GM12878 (cell line): ENCODE data around the gene ANXA9. TPM values are rescaled to one million over a fixed set of nuclear protein-coding genes. Genes with fewer than 3 reads are reported as not detected.

ENCODE experiments used
- ATAC-seq: fragments of 200-7000 bp; cut with Tn5 transposase; 3 replicates; pipeline ENCODE4 v1.9.1; 2020; ENCODE audit warnings: mild to moderate bottlenecking, moderate library complexity
- BruUV-seq: library from RNA; stranded (reverse); fragments of 400-500 nt; replicated peaks from 2 replicates; lab custom pipeline; 2021; lab: Mats Ljungman, UMichigan
- CTCF ChIA-PET: fragments of 300-600 bp; sonication (Branson Sonifier 250); formaldehyde crosslinking; extraction: SDS; loops from one replicate; lab custom pipeline; 2021; ENCODE audit warnings: inconsistent platforms; lab: Yijun Ruan, JAX
- POLR2A ChIA-PET: fragments of 350-600 bp; formaldehyde crosslinking; extraction: SDS; loops from one replicate; lab custom pipeline; 2021; ENCODE audit warnings: inconsistent platforms; lab: Charles Lee
- RAD21 ChIA-PET: fragments of 300-600 bp; sonication (Branson Sonifier 250); formaldehyde crosslinking; loops from one replicate; lab custom pipeline; 2023; ENCODE audit warnings: antibody characterized with exemption; ENCODE audit not compliant: unreplicated experiment; lab: Charles Lee
- SMC1A ChIA-PET: fragments of 300-600 bp; sonication (Branson Sonifier 250); formaldehyde crosslinking; loops from one replicate; lab custom pipeline; 2023; ENCODE audit not compliant: unreplicated experiment, uncharacterized antibody; lab: Charles Lee
- DNase-seq: peaks from one replicate; pipeline ENCODE4 v3.0.0-alpha.2; 2011; ENCODE audit warnings: low read depth, low spot score
- FAIRE-seq: peaks from 3 replicates; lab custom pipeline; 2011; peaks lifted over from hg19 to GRCh38; lab: Jason Lieb, UNC
- H2AFZ ChIP-seq: 2 replicates; pipeline ENCODE4 v1.6.0; 2011; ENCODE audit warnings: low read depth, low read length, control low read depth; ENCODE audit not compliant: control insufficient read depth
- H3K27ac ChIP-seq: 2 replicates; pipeline ENCODE4 v1.5.1; 2011; ENCODE audit warnings: control low read depth; ENCODE audit not compliant: control insufficient read depth, insufficient read depth
- H3K27me3 ChIP-seq, 2 experiments: replicated peaks in 1 of 2; 2 replicates each; pipeline versions ENCODE4 v1.6.0 to v1.6.1; 2011; ENCODE audit warnings: low read length in 1 of 2; ENCODE audit not compliant: control insufficient read depth in 2 of 2, insufficient read depth in 2 of 2
- H3K36me3 ChIP-seq, 2 experiments: 2 replicates each; pipeline ENCODE4 v1.5.1; 2011; ENCODE audit warnings: low read length in 1 of 2; ENCODE audit not compliant: control insufficient read depth in 2 of 2, insufficient read depth in 2 of 2
- H3K4me1 ChIP-seq: 2 replicates; pipeline ENCODE4 v1.6.1; 2011; ENCODE audit warnings: mild to moderate bottlenecking, low read length, moderate library complexity, mixed read lengths; ENCODE audit not compliant: control insufficient read depth, insufficient read depth
- H3K4me2 ChIP-seq: 2 replicates; pipeline ENCODE4 v1.6.0; 2011; ENCODE audit warnings: control low read depth; ENCODE audit not compliant: control insufficient read depth, insufficient read depth
- H3K4me3 ChIP-seq: fragments of 200-600 bp; sonication (generic); 2 replicates; pipeline ENCODE4 v1.5.1; 2016
- H3K79me2 ChIP-seq: 2 replicates; pipeline ENCODE4 v1.6.0; 2011; ENCODE audit warnings: low read length; ENCODE audit not compliant: control insufficient read depth, insufficient read depth
- H3K9ac ChIP-seq: 2 replicates; pipeline ENCODE4 v1.8.0; 2011; ENCODE audit warnings: low read length, control low read depth, mixed read lengths; ENCODE audit not compliant: control insufficient read depth, insufficient read depth
- H3K9me3 ChIP-seq: replicated peaks from 3 replicates; pipeline ENCODE4 v1.5.1; 2011; ENCODE audit warnings: mild to moderate bottlenecking, low read length; ENCODE audit not compliant: control insufficient read depth, insufficient read depth
- H4K20me1 ChIP-seq: 2 replicates; pipeline ENCODE4 v1.6.0; 2011; ENCODE audit not compliant: control insufficient read depth, insufficient read depth
- GATAD2B ChIP-seq: fragments of 450-650 bp; conservative IDR thresholded peaks from 2 replicates; pipeline ENCODE4 v1.6.1; 2017; ENCODE audit warnings: low read depth, mild to moderate bottlenecking, moderate library complexity
- HDAC6 ChIP-seq: fragments of 200-600 bp; sonication (generic); IDR thresholded peaks from one replicate; pipeline ENCODE4 v1.8.0; 2017; ENCODE audit warnings: antibody characterized with exemption; ENCODE audit not compliant: unreplicated experiment
- IKZF1 ChIP-seq: fragments of 450-650 bp; conservative IDR thresholded peaks from 2 replicates; pipeline ENCODE4 v1.6.1; 2017; ENCODE audit warnings: antibody characterized with exemption, mild to moderate bottlenecking
- RUNX3 ChIP-seq: IDR thresholded peaks from 2 replicates; pipeline ENCODE4 v1.6.1; 2012; ENCODE audit warnings: low read length, inconsistent platforms
- SREBF1 ChIP-seq: IDR thresholded peaks from 2 replicates; pipeline ENCODE4 v1.6.1; 2012; ENCODE audit warnings: mild to moderate bottlenecking, low read length
- YY1 ChIP-seq: IDR thresholded peaks from 2 replicates; pipeline ENCODE4 v1.6.1; 2011; ENCODE audit warnings: low read depth, mild to moderate bottlenecking, low read length
- ZSCAN29 ChIP-seq: fragments of 450-650 bp; IDR thresholded peaks from 2 replicates; pipeline ENCODE4 v1.6.1; 2017; ENCODE audit warnings: mild to moderate bottlenecking, moderate library complexity
- WGBS: methylation state at CpG from one replicate; pipeline ENCODE4 v1.1.6; 2016; ENCODE audit warnings: low lambda C conversion rate; ENCODE audit not compliant: insufficient replicate concordance, insufficient coverage; ENCODE audit errors: missing lambda C conversion rate; 5-methylcytosine and 5-hydroxymethylcytosine counted together
- in situ Hi-C: fragments of 300-500 bp; cut with MboI; formaldehyde crosslinking; loops from 9 replicates; pipeline ENCODE4 v1.14.3; 2018; ENCODE audit warnings: mixed read lengths
- intact Hi-C: fragments of 100-400 bp; cut with micrococcal nuclease; formaldehyde crosslinking; loops from one replicate; pipeline ENCODE4 v1.14.2; 2022; ENCODE audit not compliant: unreplicated experiment
- polyA plus RNA-seq, 11 experiments: library from polyadenylated mRNA; depleted of rRNA in 4 of 11; unstranded in 6 of 11; stranded (reverse) in 5 of 11; fragments of >200 nt; fragmentation: Nextera tagmentation in 4 of 11; fragmentation: Illumina TruSeq in 1 of 11; extraction: Ambion mirVana in 4 of 11; extraction: Trizol in 1 of 11; gene quantifications; 1 replicate in 1 of 11; 2 replicates in 10 of 11; pipeline versions ENCODE4 v1.2.1 to v1.2.3, GENCODE V29; 2011 to 2016; ENCODE audit warnings: inconsistent platforms in 2 of 11, missing spikeins in 2 of 11, low read depth in 1 of 11
- total RNA-seq, 4 experiments: library from RNA; depleted of rRNA in 3 of 4; stranded (reverse); fragments of >200 nt in 3 of 4; fragmentation: Illumina TruSeq in 1 of 4; extraction: Trizol in 1 of 4; gene quantifications; 2 replicates each; pipeline versions ENCODE4 v1.2.1 to v1.2.3, GENCODE V29; 2013 to 2021
- TF ChIP-seq, protein P1 (sequence below): IDR thresholded peaks from 2 replicates; pipeline ENCODE4 v1.6.1; 2011; ENCODE audit warnings: borderline replicate concordance, low read depth, mild to moderate bottlenecking, moderate library complexity, low read length; ENCODE audit not compliant: insufficient read depth, poor library complexity, severe bottlenecking

The ANXA9 gene
- total and polyA plus RNA-seq, 10 of the 15 experiments (the other 5 are each of a cell fraction or from before 2014, with no cell fraction given) = 0.04 to 0.43 (median 0.18) TPM; not detected in 4

DNA sequence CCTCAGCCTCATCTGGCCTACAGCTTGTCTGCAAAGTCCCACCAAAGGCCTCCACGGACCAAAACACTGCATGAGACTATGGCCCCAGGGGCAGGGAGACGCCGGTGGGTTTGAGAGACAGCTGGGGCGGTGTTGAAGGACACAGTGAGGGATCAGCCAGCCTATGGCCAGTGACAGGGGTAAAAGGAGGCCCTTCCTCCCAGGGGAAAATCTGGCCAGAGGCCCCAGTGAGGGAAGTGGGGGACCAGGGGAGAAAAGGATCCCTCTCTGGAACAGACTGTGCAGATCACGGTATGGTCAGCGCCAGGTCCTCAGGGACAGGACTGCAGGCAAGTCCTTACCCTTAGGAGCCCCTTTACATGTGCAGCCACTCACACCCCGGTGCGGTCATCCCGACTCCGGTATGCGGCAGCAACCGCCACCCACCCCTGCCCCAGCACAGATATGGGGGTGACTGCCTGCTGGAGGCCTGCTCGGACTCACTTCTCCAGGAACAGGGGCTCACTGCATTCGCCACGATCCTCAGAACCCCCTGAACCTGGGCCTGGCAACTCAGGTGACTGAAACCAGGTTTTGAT is 8.7 kb upstream of the ANXA9 start:
- WGBS = 33% methylated on average over 15 of the region's 15 CpGs
- H2AFZ ChIP-seq = peak overlapping the region; percentile 75; the same call in 1 of the 2 replicates
- RAD21 ChIA-PET = interaction anchor here (1.7 kb wide), 1 partner anchor 33 kb away, joined by 7 read pairs; the partner anchor contains the start of gene MINDY1
- peaks cover 39% of the 10 kb centered on the region for H3K79me2 ChIP-seq
- TF ChIP-seq SREBF1 = no peak
- peak; percentile 23; the same call in 1 of the 2 replicates for TF ChIP-seq RUNX3
- TF ChIP-seq, all 136 proteins: peak for 1
- DNase-seq (no peak), ATAC-seq (peak; percentile 33), FAIRE-seq (no peak)
- no TSS peak for BruUV-seq
- ChIA-PET CTCF (interaction anchor here (0.5 to 15.8 kb wide), 3 partner anchors 26 to 483 kb away, joined by 3 to 252 read pairs (median 3); partner anchors contain the start of gene MINDY1), SMC1A (interaction anchor here (0.6 to 1.4 kb wide), 4 partner anchors 8 to 186 kb away, joined by 3 to 7 read pairs (median 3); no protein-coding TSS in a partner anchor), POLR2A (interaction anchor here (1.0 kb wide), 1 partner anchor 33 kb away, joined by 3 read pairs; the partner anchor contains the start of gene MINDY1)
- Histone ChIP-seq H3K4me2 (peak overlapping the region; percentile 77), H4K20me1 (no peaks in the 10 kb centered on the region), H3K9ac (peak overlapping the region; percentile 85), H3K4me1 (peaks cover 7% of the 10 kb centered on the region; the same call in 1 of the 2 replicates), H3K27me3 (no peaks in the 10 kb centered on the region; a peak in 2 of 4 replicates), H3K9me3 (no peaks in the 10 kb centered on the region), H3K4me3 (peak overlapping the region; percentile 87), H3K36me3 (peaks cover 0 to under 1% of the 10 kb centered on the region in 2 experiments; a peak in 2 of 4 replicates), H3K27ac (peak overlapping the region; percentile 75)
- intact Hi-C loops = loop anchor here (10.0 kb wide), 2 partner anchors 209 to 349 kb away; partner anchors contain the start of genes CTSS and ENSA
- in situ Hi-C loops = no loop called here

DNA sequence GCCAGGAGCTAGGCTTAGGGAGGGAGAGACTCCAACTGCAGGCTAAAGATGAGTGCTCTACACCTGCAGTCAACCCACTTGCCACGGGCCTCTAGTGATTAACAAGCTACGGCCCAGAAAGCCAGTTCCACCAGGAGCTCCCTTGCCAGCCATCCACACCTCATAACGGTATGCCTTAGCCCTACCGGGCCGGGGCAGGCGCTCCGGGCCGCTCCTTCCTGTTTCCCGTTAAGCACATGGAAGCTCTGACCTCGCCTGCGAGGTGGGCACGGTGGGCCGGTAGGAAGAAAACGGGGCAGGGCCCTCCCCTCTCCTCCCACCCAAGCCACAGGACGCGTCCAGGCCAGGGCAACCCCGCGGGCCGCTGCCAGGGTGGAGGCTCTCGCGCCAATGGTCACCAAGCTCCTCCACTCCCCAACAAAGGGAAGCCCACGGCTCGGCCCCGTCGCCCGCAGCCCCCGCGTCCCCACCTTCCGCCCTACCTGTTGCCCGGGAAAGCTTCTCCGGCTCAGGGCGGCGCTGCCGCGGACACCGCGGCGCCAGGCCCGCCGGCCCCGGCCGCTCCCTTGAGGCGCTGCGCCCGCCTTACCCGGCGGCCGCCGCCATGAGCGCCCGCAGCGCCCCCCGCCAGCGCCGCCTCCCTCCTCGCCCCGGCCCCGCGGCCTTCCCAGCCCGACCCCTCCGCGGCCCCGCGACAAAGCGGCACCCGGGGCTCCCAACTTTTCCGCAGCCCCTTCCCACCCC is 8.1 kb upstream of the ANXA9 start:
- H4K20me1 ChIP-seq = no peaks in the 10 kb centered on the region
- H3K79me2 ChIP-seq = peaks cover 39% of the 10 kb centered on the region
- H3K4me2 ChIP-seq = peak overlapping the region; percentile 77
- no peaks in the 10 kb centered on the region; a peak in 2 of 4 replicates for H3K27me3 ChIP-seq
- no peak for DNase-seq
- peak; percentile 54 for ATAC-seq
- in situ Hi-C loops = no loop called here
- intact Hi-C loops = loop anchor here (10.0 kb wide), 2 partner anchors 209 to 349 kb away; partner anchors contain the start of genes CTSS and ENSA
- H3K27ac ChIP-seq = peak overlapping the region; percentile 75
- 0% methylated on average over 44 of the region's 67 CpGs for WGBS
- peak; percentile 57 for FAIRE-seq
- ChIA-PET RAD21 (interaction anchor here (1.7 kb wide), 1 partner anchor 32 kb away, joined by 7 read pairs; the partner anchor contains the start of gene MINDY1), POLR2A (interaction anchor here (1.0 kb wide), 1 partner anchor 32 kb away, joined by 3 read pairs; the partner anchor contains the start of gene MINDY1), CTCF (interaction anchor here (0.5 to 15.8 kb wide), 4 partner anchors 26 to 484 kb away, joined by 3 to 252 read pairs (median 3); partner anchors contain the start of gene MINDY1), SMC1A (interaction anchor here (0.8 to 1.4 kb wide), 3 partner anchors 9 to 28 kb away, joined by 3 to 7 read pairs (median 3); no protein-coding TSS in a partner anchor)
- H3K9ac ChIP-seq = peak overlapping the region; percentile 85
- H3K4me3 ChIP-seq = peak overlapping the region; percentile 87
- no peaks in the 10 kb centered on the region for H3K9me3 ChIP-seq
- H2AFZ ChIP-seq = peak overlapping the region; percentile 75
- H3K36me3 ChIP-seq = no peaks in the 10 kb centered on the region
- H3K4me1 ChIP-seq = peaks cover 7% of the 10 kb centered on the region; the same call in 1 of the 2 replicates
- BruUV-seq = no TSS peak
- TF ChIP-seq IKZF1 (peak; percentile 54), ZSCAN29 (0 out of 2 replicates have a peak, but pooled peaks have one; percentile 17), YY1 (peak; percentile 76; the same call in 1 of the 2 replicates), HDAC6 (no peak), GATAD2B (0 out of 2 replicates have a peak, but pooled peaks have one; percentile 40)
- TF ChIP-seq, protein P1, sequence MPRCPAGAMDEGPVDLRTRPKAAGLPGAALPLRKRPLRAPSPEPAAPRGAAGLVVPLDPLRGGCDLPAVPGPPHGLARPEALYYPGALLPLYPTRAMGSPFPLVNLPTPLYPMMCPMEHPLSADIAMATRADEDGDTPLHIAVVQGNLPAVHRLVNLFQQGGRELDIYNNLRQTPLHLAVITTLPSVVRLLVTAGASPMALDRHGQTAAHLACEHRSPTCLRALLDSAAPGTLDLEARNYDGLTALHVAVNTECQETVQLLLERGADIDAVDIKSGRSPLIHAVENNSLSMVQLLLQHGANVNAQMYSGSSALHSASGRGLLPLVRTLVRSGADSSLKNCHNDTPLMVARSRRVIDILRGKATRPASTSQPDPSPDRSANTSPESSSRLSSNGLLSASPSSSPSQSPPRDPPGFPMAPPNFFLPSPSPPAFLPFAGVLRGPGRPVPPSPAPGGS = no peak
